HCT116 (cell line): ENCODE results near the gene HDAC10. TPM values are rescaled to one million over a fixed set of nuclear protein-coding genes. Genes with fewer than 3 reads are reported as not detected.

Experiments
- ATAC-seq: fragments of 200-7000 bp; cut with Tn5 transposase; 2 replicates; pipeline ENCODE4 v1.9.1; 2020; ENCODE audit warnings: mild to moderate bottlenecking, moderate library complexity
- Bru-seq: library from RNA; stranded (reverse); fragments of 400-500 nt; gene quantifications from one replicate; lab custom pipeline; 2021; lab: Mats Ljungman, UMichigan
- BruChase-seq, 2 experiments: library from RNA; stranded (reverse); fragments of 400-500 nt; gene quantifications; one replicate each; lab custom pipeline; 2021; lab: Mats Ljungman, UMichigan
- BruUV-seq: library from RNA; stranded (reverse); fragments of 400-500 nt; replicated peaks from 2 replicates; lab custom pipeline; 2021; lab: Mats Ljungman, UMichigan
- CTCF ChIA-PET: fragments of 300-600 bp; sonication (Branson Sonifier 250); formaldehyde crosslinking; loops from one replicate; lab custom pipeline; 2021; ENCODE audit warnings: antibody characterized with exemption; lab: Charles Lee
- POLR2A ChIA-PET: fragments of 300-600, 350-600 bp; sonication (Branson Sonifier 250); formaldehyde crosslinking; loops from one replicate; lab custom pipeline; 2021; ENCODE audit warnings: antibody characterized with exemption; lab: Charles Lee
- RAD21 ChIA-PET, 2 experiments: fragments of 300-600 bp; sonication (Branson Sonifier 250); formaldehyde crosslinking; loops; one replicate each; lab custom pipeline; 2023; ENCODE audit warnings: low total read pairs in 2 of 2; ENCODE audit not compliant: uncharacterized antibody in 2 of 2, unreplicated experiment in 2 of 2, low non-redundant PET in 1 of 2; lab: Charles Lee
- DNase-seq: peaks from one replicate; pipeline ENCODE4 v3.0.0-alpha.2; 2010; ENCODE audit warnings: low read depth, low spot score
- H2AFZ ChIP-seq: fragments of 200-600 bp; shearing (Covaris generic), sonication (generic); 2 replicates; pipeline ENCODE4 v1.6.1; 2017; ENCODE audit warnings: low read depth, mixed run types, mixed read lengths, antibody characterized with exemption, low read length; ENCODE audit not compliant: poor library complexity, severe bottlenecking
- H3K27ac ChIP-seq: 2 replicates; pipeline ENCODE4 v1.5.1; 2012; ENCODE audit warnings: low read depth, low read length
- H3K27me3 ChIP-seq: fragments of 200-600 bp; sonication (generic); 2 replicates; pipeline ENCODE4 v1.6.1; 2016; ENCODE audit warnings: mixed run types, low read length, mixed read lengths; ENCODE audit not compliant: insufficient read depth
- H3K36me3 ChIP-seq, 2 experiments: fragments of 200-500 bp in 1 of 2; fragments of 200-600 bp in 1 of 2; sonication (Bioruptor generic) in 1 of 2; sonication (generic) in 1 of 2; 2 replicates each; pipeline versions ENCODE4 v1.5.1 to v1.6.1; 2014 to 2016; ENCODE audit warnings: low read length in 2 of 2, inconsistent platforms in 1 of 2, mixed read lengths in 1 of 2, mixed run types in 1 of 2; ENCODE audit not compliant: insufficient read depth in 2 of 2, control insufficient read depth in 1 of 2
- H3K4me1 ChIP-seq, 2 experiments: fragments of 200-600 bp in 1 of 2; sonication (generic) in 1 of 2; 2 replicates each; pipeline versions ENCODE4 v1.5.1 to v1.6.1; 2012 to 2017; ENCODE audit warnings: low read length in 2 of 2, inconsistent platforms in 1 of 2, mild to moderate bottlenecking in 1 of 2, mixed read lengths in 1 of 2, mixed run types in 1 of 2, moderate library complexity in 1 of 2; ENCODE audit not compliant: insufficient read depth in 2 of 2, control insufficient read depth in 1 of 2
- H3K4me2 ChIP-seq: fragments of 200-600 bp; sonication (generic); 2 replicates; pipeline ENCODE4 v1.6.1; 2017; ENCODE audit warnings: mixed run types, low read length, mixed read lengths
- H3K4me3 ChIP-seq, 2 experiments: fragments of 200-600 bp in 1 of 2; sonication (generic) in 1 of 2; replicated peaks in 1 of 2; 2 replicates each; pipeline ENCODE4 v1.5.1; 2011 to 2016; ENCODE audit warnings: low read length in 2 of 2, control low read depth in 1 of 2, low read depth in 1 of 2, mild to moderate bottlenecking in 1 of 2, mixed read lengths in 1 of 2, mixed run types in 1 of 2
- H3K79me2 ChIP-seq: fragments of 200-600 bp; sonication (generic); 2 replicates; pipeline ENCODE4 v1.6.1; 2017; ENCODE audit warnings: mild to moderate bottlenecking, mixed run types, low read length, moderate library complexity, mixed read lengths; ENCODE audit not compliant: insufficient read depth
- H3K9ac ChIP-seq: fragments of 200-600 bp; sonication (generic); 2 replicates; pipeline ENCODE4 v1.6.1; 2016; ENCODE audit warnings: low read length, mixed read lengths
- H3K9me2 ChIP-seq: fragments of 200-600 bp; sonication (generic), shearing (Covaris generic); 2 replicates; pipeline ENCODE4 v1.6.1; 2017; ENCODE audit warnings: mixed run types, mild to moderate bottlenecking, moderate library complexity; ENCODE audit not compliant: insufficient read depth
- H3K9me3 ChIP-seq, 2 experiments: fragments of 200-500 bp in 1 of 2; fragments of 200-600 bp in 1 of 2; sonication (Bioruptor generic) in 1 of 2; sonication (generic) in 1 of 2; 2 replicates each; pipeline ENCODE4 v1.6.1; 2014 to 2017; ENCODE audit warnings: low read length in 2 of 2, mixed read lengths in 2 of 2, inconsistent platforms in 1 of 2, low read depth in 1 of 2, mild to moderate bottlenecking in 1 of 2, mixed run types in 1 of 2, moderate library complexity in 1 of 2; ENCODE audit not compliant: control insufficient read depth in 1 of 2, insufficient read depth in 1 of 2
- H4K20me1 ChIP-seq: fragments of 200-600 bp; sonication (generic), shearing (Covaris generic); 2 replicates; pipeline ENCODE4 v1.6.1; 2017; ENCODE audit warnings: mixed run types, mild to moderate bottlenecking, moderate library complexity; ENCODE audit not compliant: insufficient read depth
- POLR2AphosphoS5 ChIP-seq: IDR thresholded peaks from 2 replicates; pipeline ENCODE4 v1.6.1; 2011; ENCODE audit warnings: mild to moderate bottlenecking, low read depth, low read length, moderate library complexity
- SIN3A ChIP-seq: IDR thresholded peaks from 2 replicates; pipeline ENCODE4 v1.6.1; 2012; ENCODE audit warnings: low read depth
- ZFX ChIP-seq: fragments of 450-650 bp; IDR thresholded peaks from 2 replicates; pipeline ENCODE4 v1.6.1; 2017
- intact Hi-C: fragments of 100-400 bp; cut with micrococcal nuclease; formaldehyde crosslinking; loops from 2 replicates; pipeline ENCODE4 v1.10.0; 2022
- long read RNA-seq: library from polyadenylated mRNA; unstranded; transcript quantifications from one replicate; pipeline ENCODE4 v2.0.0, GENCODE V29; 2021; ENCODE audit not compliant: unreplicated experiment
- polyA plus RNA-seq: library from polyadenylated mRNA; unstranded; fragments of >200 nt; gene quantifications from 2 replicates; pipeline ENCODE4 v1.2.1, GENCODE V29; 2012; ENCODE audit warnings: missing spikeins
- total RNA-seq: library from RNA; stranded (reverse); gene quantifications from one replicate; pipeline ENCODE4 v1.2.1, GENCODE V29; 2021; ENCODE audit not compliant: unreplicated experiment
- TF ChIP-seq, protein P1 (sequence below): IDR thresholded peaks from 2 replicates; pipeline ENCODE4 v1.6.1; 2011; ENCODE audit warnings: mild to moderate bottlenecking, low read length, moderate library complexity; ENCODE audit not compliant: insufficient replicate concordance; ENCODE audit errors: extremely low read depth
- TF ChIP-seq, protein P2 (sequence below): IDR thresholded peaks from 2 replicates; pipeline ENCODE4 v1.6.1; 2012; ENCODE audit warnings: low read depth

HDAC10 gene
- 67.5 TPM for total RNA-seq
- 45.5 and 52.0 TPM in 2 replicates for polyA plus RNA-seq
- percentile 58 among the genes with signal in this experiment for Bru-seq, nascent RNA
- BruChase-seq, experiment 1, labeled RNA remaining after a 6-hour chase = percentile 84 among the genes with signal in this experiment
- BruChase-seq, experiment 2, labeled RNA remaining after a 2-hour chase = percentile 81 among the genes with signal in this experiment
- long read RNA-seq, partial matches to known transcripts = 32 of 71 reads
- long read RNA-seq, other reads (novel, unspliced or antisense) = 36 of 71 reads

DNA sequence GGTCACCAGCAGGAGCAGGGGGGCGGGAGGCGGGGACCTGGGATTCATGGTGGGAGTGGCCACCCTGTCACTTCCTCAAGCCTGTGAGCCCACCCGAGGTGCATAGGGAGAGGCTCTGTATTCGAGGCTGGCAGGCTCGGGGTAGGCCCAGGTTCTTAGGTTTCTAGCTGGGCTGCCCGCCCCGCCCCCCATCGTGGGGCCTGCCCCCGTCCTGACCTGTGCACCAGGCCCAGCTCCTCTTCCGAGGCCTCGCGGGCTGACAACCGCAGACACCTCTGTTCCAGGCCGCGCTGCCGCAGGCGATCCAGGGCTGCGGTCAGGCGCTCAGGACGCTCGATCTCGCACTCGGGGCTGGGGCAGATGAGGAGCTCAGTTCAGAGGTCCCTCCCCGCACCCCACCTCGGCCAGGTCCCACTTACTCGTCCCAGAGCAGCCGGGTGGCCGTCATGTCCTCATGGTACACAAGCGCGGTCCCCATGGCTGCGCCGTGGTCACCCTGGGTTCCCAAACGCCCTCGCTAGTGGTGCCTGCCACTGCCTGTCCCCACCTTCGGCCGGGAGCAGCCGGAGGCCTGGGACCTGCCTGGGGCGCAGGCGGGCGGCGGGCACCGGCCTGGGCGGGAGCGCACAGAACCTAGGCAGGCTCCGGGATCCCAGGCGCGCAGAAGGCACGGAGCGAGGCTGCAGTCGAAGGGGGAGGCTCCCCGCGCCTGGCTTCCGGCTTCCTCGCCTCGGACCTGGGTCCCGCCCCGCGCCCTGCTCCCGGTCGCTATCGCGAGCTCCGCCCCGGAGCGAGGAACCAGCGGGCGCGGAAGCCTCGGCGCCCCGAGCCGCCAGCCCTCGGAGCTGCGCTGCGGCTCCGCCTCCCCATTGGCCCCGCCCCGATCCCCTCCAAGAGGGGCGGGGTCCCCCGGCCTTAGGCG is at the start of gene HDAC10:
HDAC10 (minus strand) TSS at position 711 of the 922 bp plus-strand sequence; CDS start at position 478, 233 bp downstream.
- intact Hi-C loops = loop anchor here (5.0 kb wide), 1 partner anchor 246 kb away; no protein-coding TSS in a partner anchor
- Histone ChIP-seq H3K4me2 (peak within 1 kb of the TSS; percentile 98), H3K36me3 (peaks cover 0 to 16% of the 10 kb centered on the region in 2 experiments; a peak in 2 of 4 replicates), H3K79me2 (peaks cover 40% of the 10 kb centered on the region), H3K4me1 (peaks cover 17 to 59% of the 10 kb centered on the region in 2 experiments; a peak in 3 of 4 replicates), H4K20me1 (no peaks in the 10 kb centered on the region), H3K27ac (peak within 1 kb of the TSS; percentile 99), H3K27me3 (no peaks in the 10 kb centered on the region), H3K4me3 (peak within 1 kb of the TSS; percentile 70 to 93), H2AFZ (no peak within 1 kb of the TSS), H3K9me2 (no peaks in the 10 kb centered on the region), H3K9me3 (no peaks in the 10 kb centered on the region), H3K9ac (peak within 1 kb of the TSS; percentile 96)
- ATAC-seq = peak; percentile 76
- no peak for DNase-seq
- TSS peak; percentile 22 for BruUV-seq
- ChIA-PET RAD21 (interaction anchor here (0.6 to 0.7 kb wide), 3 partner anchors 9 to 75 kb away, joined by 3 read pairs; no protein-coding TSS in a partner anchor), POLR2A (interaction anchor here (0.6 to 1.7 kb wide), 5 partner anchors 10 to 90 kb away, joined by 3 to 7 read pairs (median 4); no protein-coding TSS in a partner anchor), CTCF (interaction anchor here (0.9 to 3.0 kb wide), 9 partner anchors 12 to 370 kb away, joined by 3 to 17 read pairs (median 4); partner anchors contain the start of genes LMF2, NCAPH2 and SCO2)
- TF ChIP-seq, protein P1, sequence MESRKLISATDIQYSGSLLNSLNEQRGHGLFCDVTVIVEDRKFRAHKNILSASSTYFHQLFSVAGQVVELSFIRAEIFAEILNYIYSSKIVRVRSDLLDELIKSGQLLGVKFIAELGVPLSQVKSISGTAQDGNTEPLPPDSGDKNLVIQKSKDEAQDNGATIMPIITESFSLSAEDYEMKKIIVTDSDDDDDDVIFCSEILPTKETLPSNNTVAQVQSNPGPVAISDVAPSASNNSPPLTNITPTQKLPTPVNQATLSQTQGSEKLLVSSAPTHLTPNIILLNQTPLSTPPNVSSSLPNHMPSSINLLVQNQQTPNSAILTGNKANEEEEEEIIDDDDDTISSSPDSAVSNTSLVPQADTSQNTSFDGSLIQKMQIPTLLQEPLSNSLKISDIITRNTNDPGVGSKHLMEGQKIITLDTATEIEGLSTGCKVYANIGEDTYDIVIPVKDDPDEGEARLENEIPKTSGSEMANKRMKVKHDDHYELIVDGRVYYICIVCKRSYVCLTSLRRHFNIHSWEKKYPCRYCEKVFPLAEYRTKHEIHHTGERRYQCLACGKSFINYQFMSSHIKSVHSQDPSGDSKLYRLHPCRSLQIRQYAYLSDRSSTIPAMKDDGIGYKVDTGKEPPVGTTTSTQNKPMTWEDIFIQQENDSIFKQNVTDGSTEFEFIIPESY = peak; percentile 86
- TF ChIP-seq POLR2AphosphoS5 (peak; percentile 69), ZFX (peak; percentile 76; the same call in 1 of the 2 replicates), SIN3A (peak; percentile 77; the same call in 1 of the 2 replicates)
- TF ChIP-seq, protein P2, sequence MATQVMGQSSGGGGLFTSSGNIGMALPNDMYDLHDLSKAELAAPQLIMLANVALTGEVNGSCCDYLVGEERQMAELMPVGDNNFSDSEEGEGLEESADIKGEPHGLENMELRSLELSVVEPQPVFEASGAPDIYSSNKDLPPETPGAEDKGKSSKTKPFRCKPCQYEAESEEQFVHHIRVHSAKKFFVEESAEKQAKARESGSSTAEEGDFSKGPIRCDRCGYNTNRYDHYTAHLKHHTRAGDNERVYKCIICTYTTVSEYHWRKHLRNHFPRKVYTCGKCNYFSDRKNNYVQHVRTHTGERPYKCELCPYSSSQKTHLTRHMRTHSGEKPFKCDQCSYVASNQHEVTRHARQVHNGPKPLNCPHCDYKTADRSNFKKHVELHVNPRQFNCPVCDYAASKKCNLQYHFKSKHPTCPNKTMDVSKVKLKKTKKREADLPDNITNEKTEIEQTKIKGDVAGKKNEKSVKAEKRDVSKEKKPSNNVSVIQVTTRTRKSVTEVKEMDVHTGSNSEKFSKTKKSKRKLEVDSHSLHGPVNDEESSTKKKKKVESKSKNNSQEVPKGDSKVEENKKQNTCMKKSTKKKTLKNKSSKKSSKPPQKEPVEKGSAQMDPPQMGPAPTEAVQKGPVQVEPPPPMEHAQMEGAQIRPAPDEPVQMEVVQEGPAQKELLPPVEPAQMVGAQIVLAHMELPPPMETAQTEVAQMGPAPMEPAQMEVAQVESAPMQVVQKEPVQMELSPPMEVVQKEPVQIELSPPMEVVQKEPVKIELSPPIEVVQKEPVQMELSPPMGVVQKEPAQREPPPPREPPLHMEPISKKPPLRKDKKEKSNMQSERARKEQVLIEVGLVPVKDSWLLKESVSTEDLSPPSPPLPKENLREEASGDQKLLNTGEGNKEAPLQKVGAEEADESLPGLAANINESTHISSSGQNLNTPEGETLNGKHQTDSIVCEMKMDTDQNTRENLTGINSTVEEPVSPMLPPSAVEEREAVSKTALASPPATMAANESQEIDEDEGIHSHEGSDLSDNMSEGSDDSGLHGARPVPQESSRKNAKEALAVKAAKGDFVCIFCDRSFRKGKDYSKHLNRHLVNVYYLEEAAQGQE = no peak
